Upper lobe of right lung (tissue), 1 donor: ENCODE data around the gene RBSN. TPM values are rescaled to one million over a fixed set of nuclear protein-coding genes. Genes with fewer than 3 reads are reported as not detected.

Experiments
- ATAC-seq: fragments of 200-7000 bp; cut with Tn5 transposase; one replicate; pipeline ENCODE4 v1.9.1; 2020; ENCODE audit warnings: mild to moderate bottlenecking, moderate library complexity
- DNase-seq: peaks from one replicate; pipeline ENCODE4 v3.0.0-alpha.2; 2020
- H3K27ac ChIP-seq: fragments of 200-600 bp; one replicate; pipeline ENCODE4 v1.8.0; 2022
- H3K27me3 ChIP-seq: fragments of 200-600 bp; one replicate; pipeline ENCODE4 v1.8.0; 2022; ENCODE audit warnings: mild to moderate bottlenecking
- H3K36me3 ChIP-seq: fragments of 200-600 bp; one replicate; pipeline ENCODE4 v1.8.0; 2022
- H3K4me1 ChIP-seq: fragments of 200-600 bp; one replicate; pipeline ENCODE4 v1.8.0; 2022
- H3K4me3 ChIP-seq: fragments of 200-600 bp; one replicate; pipeline ENCODE4 v1.8.0; 2022; ENCODE audit warnings: mild to moderate bottlenecking
- H3K9me3 ChIP-seq: fragments of 200-600 bp; one replicate; pipeline ENCODE4 v1.8.0; 2022
- intact Hi-C: fragments of 100-400 bp; cut with DNase I; formaldehyde crosslinking; loops from one replicate; pipeline ENCODE4 v1.11.0; 2022
- total RNA-seq: library from RNA; stranded (reverse); fragmentation: NEBNext Ultra II Directional; extraction: Animal tissue kit (Norgen Biotek cat#: 25700); gene quantifications from one replicate; pipeline ENCODE4 v1.2.1, GENCODE V29; 2021
- TF ChIP-seq, protein P1 (sequence below): fragments of 200-600 bp; IDR thresholded peaks from one replicate; pipeline ENCODE4 v1.8.0; 2022; ENCODE audit warnings: antibody characterized with exemption
- donor health status: DM: no; HTN: yes; CAD: no; lungs with severe emphysema.

RBSN gene
- total RNA-seq, 1 donor from 2014 or later, result 27.6 TPM

DNA sequence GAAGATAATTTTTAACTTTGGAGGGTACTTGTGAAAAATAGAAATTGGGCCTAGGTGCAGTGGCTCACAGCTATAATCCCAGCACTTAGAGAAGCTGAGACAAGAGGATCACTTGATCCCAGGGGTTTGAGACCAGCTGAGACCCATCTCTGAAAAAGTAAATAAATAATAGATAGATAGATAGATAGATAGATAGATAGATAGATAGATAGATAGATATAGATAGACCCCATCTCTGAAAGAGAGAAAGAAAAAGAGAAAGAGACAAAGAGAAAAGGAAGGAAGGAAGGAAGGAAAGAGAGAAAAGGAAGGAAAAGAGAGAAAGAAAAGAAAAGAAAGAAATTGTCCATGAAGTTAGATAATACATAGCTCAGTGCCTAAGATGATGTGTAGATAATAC lies 69.3 kb downstream of the RBSN start:
- Histone ChIP-seq H3K9me3 (no peaks in the 10 kb centered on the region), H3K36me3 (peaks cover 95% of the 10 kb centered on the region), H3K4me3 (no peak overlapping the region), H3K27ac (no peak overlapping the region), H3K27me3 (no peaks in the 10 kb centered on the region), H3K4me1 (no peaks in the 10 kb centered on the region)
- TF ChIP-seq, protein P1, sequence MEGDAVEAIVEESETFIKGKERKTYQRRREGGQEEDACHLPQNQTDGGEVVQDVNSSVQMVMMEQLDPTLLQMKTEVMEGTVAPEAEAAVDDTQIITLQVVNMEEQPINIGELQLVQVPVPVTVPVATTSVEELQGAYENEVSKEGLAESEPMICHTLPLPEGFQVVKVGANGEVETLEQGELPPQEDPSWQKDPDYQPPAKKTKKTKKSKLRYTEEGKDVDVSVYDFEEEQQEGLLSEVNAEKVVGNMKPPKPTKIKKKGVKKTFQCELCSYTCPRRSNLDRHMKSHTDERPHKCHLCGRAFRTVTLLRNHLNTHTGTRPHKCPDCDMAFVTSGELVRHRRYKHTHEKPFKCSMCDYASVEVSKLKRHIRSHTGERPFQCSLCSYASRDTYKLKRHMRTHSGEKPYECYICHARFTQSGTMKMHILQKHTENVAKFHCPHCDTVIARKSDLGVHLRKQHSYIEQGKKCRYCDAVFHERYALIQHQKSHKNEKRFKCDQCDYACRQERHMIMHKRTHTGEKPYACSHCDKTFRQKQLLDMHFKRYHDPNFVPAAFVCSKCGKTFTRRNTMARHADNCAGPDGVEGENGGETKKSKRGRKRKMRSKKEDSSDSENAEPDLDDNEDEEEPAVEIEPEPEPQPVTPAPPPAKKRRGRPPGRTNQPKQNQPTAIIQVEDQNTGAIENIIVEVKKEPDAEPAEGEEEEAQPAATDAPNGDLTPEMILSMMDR, result no peak
- intact Hi-C loops, result no loop called here
- ATAC-seq, result no peak
- DNase-seq, result no peak

DNA sequence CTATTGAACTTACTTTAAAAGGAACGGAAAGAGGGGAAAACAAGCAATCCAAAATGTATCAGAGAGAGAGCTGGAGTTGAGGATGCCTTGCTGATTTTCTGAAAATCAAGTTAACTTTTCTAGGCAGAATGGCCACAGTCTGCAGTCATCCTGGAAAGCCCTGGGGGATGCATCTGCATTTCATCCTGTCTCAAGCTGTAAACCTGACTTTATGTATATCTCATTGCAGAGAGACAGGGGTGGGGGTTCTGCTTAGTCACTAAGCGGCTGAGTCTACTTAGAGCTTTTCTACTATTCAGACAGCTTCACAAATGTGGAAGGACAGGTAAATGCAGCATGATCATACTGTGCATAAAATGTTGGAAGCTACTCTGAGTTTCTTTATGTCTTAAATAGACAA lies 75.2 kb downstream of the RBSN start:
- ATAC-seq (no peak), DNase-seq (no peak)
- intact Hi-C loops, result no loop called here
- H3K9me3 ChIP-seq, result no peaks in the 10 kb centered on the region
- no peaks in the 10 kb centered on the region for H3K27me3 ChIP-seq
- peaks cover 96% of the 10 kb centered on the region for H3K36me3 ChIP-seq
- H3K27ac ChIP-seq, result no peak overlapping the region
- no peak overlapping the region for H3K4me3 ChIP-seq
- no peaks in the 10 kb centered on the region for H3K4me1 ChIP-seq
- TF ChIP-seq, protein P1, result no peak

DNA sequence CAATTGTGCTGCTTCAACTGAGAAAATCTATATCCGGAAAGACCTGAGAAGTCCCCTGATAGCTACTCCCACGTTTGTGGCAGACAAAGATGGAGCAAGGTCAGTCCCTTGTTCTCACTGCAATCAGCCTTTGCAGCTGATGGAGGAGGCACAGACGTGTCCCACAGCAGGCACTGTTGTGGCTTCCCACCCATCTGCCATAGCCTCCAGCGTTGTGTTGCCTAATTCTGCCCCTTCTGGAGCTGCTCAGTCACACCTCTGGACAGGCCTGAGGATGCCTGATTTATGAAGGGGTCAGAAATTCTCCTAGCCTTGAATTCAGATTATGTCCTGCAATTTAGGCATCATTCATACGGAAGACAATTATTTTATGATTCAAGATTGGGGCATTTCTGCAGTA lies 75.7 kb downstream of the RBSN start:
- peaks cover 97% of the 10 kb centered on the region for H3K36me3 ChIP-seq
- DNase-seq, result no peak
- no peak overlapping the region for H3K4me3 ChIP-seq
- no peak for ATAC-seq
- intact Hi-C loops, result no loop called here
- TF ChIP-seq, protein P1, result no peak
- no peak overlapping the region for H3K27ac ChIP-seq
- H3K4me1 ChIP-seq, result no peaks in the 10 kb centered on the region
- H3K9me3 ChIP-seq, result no peaks in the 10 kb centered on the region
- H3K27me3 ChIP-seq, result no peaks in the 10 kb centered on the region

Other genes starting within 250 kb of the RBSN start
- gene NR2C2, start 151.6 kb downstream of the RBSN start, total RNA-seq, result 52.5 TPM
- gene MRPS25, start 33.8 kb downstream of the RBSN start, total RNA-seq, result 60.2 TPM
- gene CAPN7, start 107.1 kb upstream of the RBSN start, total RNA-seq, result 45.1 TPM
- 110 TPM for gene SH3BP5, start 233.4 kb upstream of the RBSN start, total RNA-seq